ENCODE measurements around the gene TOM1L2. TPM values are rescaled to one million over a fixed set of nuclear protein-coding genes. Genes with fewer than 3 reads are reported as not detected.
A peak's percentile ranks its signal among the peaks of the same experiment; 100 is the strongest.

TOM1L2 gene
- total RNA-seq, 4 donors from 2014 or later = 55.5 to 118 (median 73.3) TPM

GRCh38 chr17:18009609-18010420 lies 37.6 kb upstream of the TOM1L2 start:
- DNase-seq = no peak
- Histone ChIP-seq H3K4me3 (no peak overlapping the region), H3K27me3 (no peaks in the 10 kb centered on the region), H3K36me3 (peaks cover 0 to 58% (median 3%) of the 10 kb centered on the region in 3 donors), H3K27ac (no peak overlapping the region), H3K9me3 (peaks cover 0 to 5% (median 0%) of the 10 kb centered on the region in 3 donors), H3K4me1 (no peaks in the 10 kb centered on the region)
- intact Hi-C loops (cut with DNase I) = loop anchor here (10.0 kb wide), 1 partner anchor 115 kb away; no protein-coding TSS in a partner anchor
- 42 to 87% methylated on average over 3 to 4 of the region's 8 CpGs for WGBS, 2 donors
- TF ChIP-seq CTCF (IDR thresholded peaks at IDR 0.05) = no peak
- TF ChIP-seq POLR2A (IDR thresholded peaks at IDR 0.05) = no peak

- H3K27me3 ChIP-seq = no peaks in the 10 kb centered on the region
- no peak overlapping the region for H3K27ac ChIP-seq
- peaks cover 0 to 54% (median 3%) of the 10 kb centered on the region in 3 donors for H3K36me3 ChIP-seq
- no peak for TF ChIP-seq POLR2A (IDR thresholded peaks at IDR 0.05)
- intact Hi-C loops (cut with DNase I) = no loop called here
- WGBS, 2 donors = 57 to 81% methylated on average over 3 to 5 of the region's 5 CpGs
- H3K9me3 ChIP-seq = peaks cover 0 to 5% (median 0%) of the 10 kb centered on the region in 3 donors
- no peaks in the 10 kb centered on the region for H3K4me1 ChIP-seq
- H3K4me3 ChIP-seq = no peak overlapping the region
- no peak for DNase-seq
Observed at GRCh38 chr17:18008496-18009268, 36.5 kb upstream of the TOM1L2 start.

- WGBS, 2 donors = 93 to 94% methylated on average over 9 to 13 of the region's 31 CpGs
- H3K36me3 ChIP-seq = peaks cover 0 to 51% (median 3%) of the 10 kb centered on the region in 3 donors
- no peaks in the 10 kb centered on the region for H3K27me3 ChIP-seq
- DNase-seq = no peak
- H3K27ac ChIP-seq = no peak overlapping the region
- TF ChIP-seq CTCF (IDR thresholded peaks at IDR 0.05) = no peak
- TF ChIP-seq POLR2A (IDR thresholded peaks at IDR 0.05) = no peak
- no peaks in the 10 kb centered on the region for H3K4me1 ChIP-seq
- intact Hi-C loops (cut with DNase I) = no loop called here
- no peak overlapping the region for H3K4me3 ChIP-seq
- H3K9me3 ChIP-seq = peaks cover 0 to 5% (median 0%) of the 10 kb centered on the region in 3 donors
Observed at GRCh38 chr17:18006495-18007239, 34.5 kb upstream of the TOM1L2 start.

- H3K27ac ChIP-seq = no peak overlapping the region
- TF ChIP-seq POLR2A (IDR thresholded peaks at IDR 0.05) = no peak
- TF ChIP-seq CTCF (IDR thresholded peaks at IDR 0.05) = no peak
- peaks cover 0 to under 1% (median 0%) of the 10 kb centered on the region in 3 donors for H3K9me3 ChIP-seq
- no peak overlapping the region for H3K4me3 ChIP-seq
- no peak for DNase-seq
- peaks cover 0 to 41% (median 3%) of the 10 kb centered on the region in 3 donors for H3K36me3 ChIP-seq
- no peaks in the 10 kb centered on the region for H3K27me3 ChIP-seq
- H3K4me1 ChIP-seq = no peaks in the 10 kb centered on the region
- intact Hi-C loops (cut with DNase I) = no loop called here
- WGBS, 2 donors = 100% methylated on average over 1 of the region's 3 CpGs; no CpG with 5 or more reads in 1 of the 2 donors
Observed at GRCh38 chr17:18005496-18005895, 33.3 kb upstream of the TOM1L2 start.

- Histone ChIP-seq H3K4me3 (no peak overlapping the region), H3K9me3 (no peaks in the 10 kb centered on the region), H3K4me1 (no peaks in the 10 kb centered on the region), H3K36me3 (peaks cover 0 to 35% (median 3%) of the 10 kb centered on the region in 3 donors), H3K27ac (no peak overlapping the region), H3K27me3 (no peaks in the 10 kb centered on the region)
- DNase-seq = no peak
- TF ChIP-seq POLR2A (IDR thresholded peaks at IDR 0.05) (no peak), CTCF (IDR thresholded peaks at IDR 0.05) (peak in 2 of 6 experiments; percentile 22 to 49)
- WGBS, 2 donors = 86 to 91% methylated on average over 5 of the region's 9 CpGs
- intact Hi-C loops (cut with DNase I) = no loop called here
Observed at GRCh38 chr17:18004884-18005305, 32.7 kb upstream of the TOM1L2 start.
